ENCODE results near the gene MAP2.
"Not testable (repeated sequence)": the region's sequence is repeated elsewhere in the genome, so short reads cannot be mapped to it uniquely, and the experiment has no call there.

MAP2 gene

GRCh38 chr2:209473930-209474419 lies 50.1 kb downstream of the MAP2 start:
- DNase-seq (ENCODE audit: low read depth in 2 of 2) = no peak

- DNase-seq (ENCODE audit: low read depth in 2 of 2) = no peak
Observed at GRCh38 chr2:209474960-209475359, 51.1 kb downstream of the MAP2 start.

GRCh38 chr2:209476367-209477208 lies 52.7 kb downstream of the MAP2 start:
- DNase-seq (ENCODE audit: low read depth in 2 of 2) = no peak

GRCh38 chr2:209492296-209492695 lies 68.4 kb downstream of the MAP2 start:
- DNase-seq (ENCODE audit: low read depth in 2 of 2) = not testable (repeated sequence)

- DNase-seq (ENCODE audit: low read depth in 2 of 2) = not testable (repeated sequence)
Observed at GRCh38 chr2:209495068-209495620, 71.3 kb downstream of the MAP2 start.

GRCh38 chr2:209495855-209496585 lies 72.2 kb downstream of the MAP2 start:
- no peak for DNase-seq (ENCODE audit: low read depth in 2 of 2)

- no peak for DNase-seq (ENCODE audit: low read depth in 2 of 2)
Observed at GRCh38 chr2:209496586-209496982, 72.7 kb downstream of the MAP2 start.

GRCh38 chr2:209498614-209499013 lies 74.8 kb downstream of the MAP2 start:
- no peak for DNase-seq (ENCODE audit: low read depth in 2 of 2)

GRCh38 chr2:209499069-209499468 lies 75.2 kb downstream of the MAP2 start:
- DNase-seq (ENCODE audit: low read depth in 2 of 2) = no peak

- DNase-seq (ENCODE audit: low read depth in 2 of 2) = no peak
Observed at GRCh38 chr2:209501579-209501978, 77.7 kb downstream of the MAP2 start.

- no peak for DNase-seq (ENCODE audit: low read depth in 2 of 2)
Observed at GRCh38 chr2:209505410-209505809, 81.6 kb downstream of the MAP2 start.

- DNase-seq (ENCODE audit: low read depth in 2 of 2) = no peak
Observed at GRCh38 chr2:209508255-209508654, 84.4 kb downstream of the MAP2 start.

GRCh38 chr2:209511637-209512036 lies 87.8 kb downstream of the MAP2 start:
- no peak for DNase-seq (ENCODE audit: low read depth in 2 of 2)

GRCh38 chr2:209512971-209513370 lies 89.1 kb downstream of the MAP2 start:
- no peak for DNase-seq (ENCODE audit: low read depth in 2 of 2)

GRCh38 chr2:209517436-209517835 lies 93.6 kb downstream of the MAP2 start:
- DNase-seq (ENCODE audit: low read depth in 2 of 2) = no peak

- no peak for DNase-seq (ENCODE audit: low read depth in 2 of 2)
Observed at GRCh38 chr2:209519271-209519670, 95.4 kb downstream of the MAP2 start.

GRCh38 chr2:209519906-209520305 lies 96.1 kb downstream of the MAP2 start:
- DNase-seq (ENCODE audit: low read depth in 2 of 2) = no peak

GRCh38 chr2:209523041-209523740 lies 99.3 kb downstream of the MAP2 start:
- DNase-seq (ENCODE audit: low read depth in 2 of 2) = no peak

- DNase-seq (ENCODE audit: low read depth in 2 of 2) = no peak
Observed at GRCh38 chr2:209523867-209524266, 100.0 kb downstream of the MAP2 start.

- no peak for DNase-seq (ENCODE audit: low read depth in 2 of 2)
Observed at GRCh38 chr2:209525331-209525730, 101.5 kb downstream of the MAP2 start.

GRCh38 chr2:209525834-209526281 lies 102.0 kb downstream of the MAP2 start:
- DNase-seq (ENCODE audit: low read depth in 2 of 2) = no peak

GRCh38 chr2:209526561-209526960 lies 102.7 kb downstream of the MAP2 start:
- DNase-seq (ENCODE audit: low read depth in 2 of 2) = no peak
